ENCODE data around the gene RGS17. TPM values are rescaled to one million over a fixed set of nuclear protein-coding genes. Genes with fewer than 3 reads are reported as not detected.

Gene RGS17
- total and polyA plus RNA-seq, 2 of the 13 experiments (the other 11 are each of a cell fraction or from before 2014, with no cell fraction given), result 0.04 TPM; not detected in 1

DNA sequence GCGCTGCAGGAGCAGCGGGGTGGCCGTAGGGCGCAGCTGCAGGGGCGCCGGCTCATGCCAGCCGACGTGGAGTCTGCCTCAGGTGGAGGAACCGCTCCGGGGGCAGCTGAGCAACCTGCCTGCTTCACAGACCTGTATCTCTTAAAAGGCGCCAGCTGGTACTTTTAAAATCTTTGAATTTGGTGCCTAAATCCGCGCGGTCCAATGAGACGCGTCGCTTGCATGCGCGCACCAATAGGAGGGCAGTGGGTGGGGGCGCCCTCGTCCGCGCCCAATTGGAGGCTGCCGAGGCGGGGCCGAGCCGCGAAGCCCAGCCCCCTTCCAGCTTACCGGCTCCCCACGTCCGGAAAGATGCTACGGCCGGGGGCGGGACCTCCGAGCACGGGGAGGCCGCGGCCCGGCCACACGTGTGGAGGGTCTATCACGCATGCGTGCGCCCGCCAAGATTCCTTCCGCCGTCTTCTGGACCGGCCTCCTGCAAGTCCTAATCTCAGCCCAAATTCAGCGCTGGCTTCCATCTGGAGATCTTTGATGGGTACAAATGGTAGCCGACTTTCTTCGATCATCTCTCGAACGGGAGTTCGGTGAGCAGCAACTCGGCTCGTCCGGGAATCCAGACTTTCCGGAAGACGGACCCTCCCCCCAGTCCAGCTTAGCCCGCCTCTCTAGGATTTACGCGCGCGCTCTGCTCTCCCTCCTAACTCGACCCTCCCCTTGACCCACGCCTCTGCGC lies 148.0 kb downstream of the RGS17 start, which contains the start of gene FBXO5 (continued):
- TF ChIP-seq, protein P1, sequence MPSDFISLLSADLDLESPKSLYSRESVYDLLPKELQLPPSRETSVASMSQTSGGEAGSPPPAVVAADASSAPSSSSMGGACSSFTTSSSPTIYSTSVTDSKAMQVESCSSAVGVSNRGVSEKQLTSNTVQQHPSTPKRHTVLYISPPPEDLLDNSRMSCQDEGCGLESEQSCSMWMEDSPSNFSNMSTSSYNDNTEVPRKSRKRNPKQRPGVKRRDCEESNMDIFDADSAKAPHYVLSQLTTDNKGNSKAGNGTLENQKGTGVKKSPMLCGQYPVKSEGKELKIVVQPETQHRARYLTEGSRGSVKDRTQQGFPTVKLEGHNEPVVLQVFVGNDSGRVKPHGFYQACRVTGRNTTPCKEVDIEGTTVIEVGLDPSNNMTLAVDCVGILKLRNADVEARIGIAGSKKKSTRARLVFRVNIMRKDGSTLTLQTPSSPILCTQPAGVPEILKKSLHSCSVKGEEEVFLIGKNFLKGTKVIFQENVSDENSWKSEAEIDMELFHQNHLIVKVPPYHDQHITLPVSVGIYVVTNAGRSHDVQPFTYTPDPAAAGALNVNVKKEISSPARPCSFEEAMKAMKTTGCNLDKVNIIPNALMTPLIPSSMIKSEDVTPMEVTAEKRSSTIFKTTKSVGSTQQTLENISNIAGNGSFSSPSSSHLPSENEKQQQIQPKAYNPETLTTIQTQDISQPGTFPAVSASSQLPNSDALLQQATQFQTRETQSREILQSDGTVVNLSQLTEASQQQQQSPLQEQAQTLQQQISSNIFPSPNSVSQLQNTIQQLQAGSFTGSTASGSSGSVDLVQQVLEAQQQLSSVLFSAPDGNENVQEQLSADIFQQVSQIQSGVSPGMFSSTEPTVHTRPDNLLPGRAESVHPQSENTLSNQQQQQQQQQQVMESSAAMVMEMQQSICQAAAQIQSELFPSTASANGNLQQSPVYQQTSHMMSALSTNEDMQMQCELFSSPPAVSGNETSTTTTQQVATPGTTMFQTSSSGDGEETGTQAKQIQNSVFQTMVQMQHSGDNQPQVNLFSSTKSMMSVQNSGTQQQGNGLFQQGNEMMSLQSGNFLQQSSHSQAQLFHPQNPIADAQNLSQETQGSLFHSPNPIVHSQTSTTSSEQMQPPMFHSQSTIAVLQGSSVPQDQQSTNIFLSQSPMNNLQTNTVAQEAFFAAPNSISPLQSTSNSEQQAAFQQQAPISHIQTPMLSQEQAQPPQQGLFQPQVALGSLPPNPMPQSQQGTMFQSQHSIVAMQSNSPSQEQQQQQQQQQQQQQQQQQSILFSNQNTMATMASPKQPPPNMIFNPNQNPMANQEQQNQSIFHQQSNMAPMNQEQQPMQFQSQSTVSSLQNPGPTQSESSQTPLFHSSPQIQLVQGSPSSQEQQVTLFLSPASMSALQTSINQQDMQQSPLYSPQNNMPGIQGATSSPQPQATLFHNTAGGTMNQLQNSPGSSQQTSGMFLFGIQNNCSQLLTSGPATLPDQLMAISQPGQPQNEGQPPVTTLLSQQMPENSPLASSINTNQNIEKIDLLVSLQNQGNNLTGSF (CRISPR knock-in tag; IDR thresholded peaks at IDR 0.05), result peak; percentile 2; the same call in 1 of the 2 replicates
- no peak for TF ChIP-seq TCF7 (IDR thresholded peaks at IDR 0.05; ENCODE audit: low read depth)
- TF ChIP-seq ZNF562 (CRISPR knock-in tag; IDR thresholded peaks at IDR 0.05; ENCODE audit: borderline replicate concordance), result no peak
- TF ChIP-seq NFE2 (CRISPR knock-in tag; IDR thresholded peaks at IDR 0.05), result no peak
- TF ChIP-seq, protein P2, sequence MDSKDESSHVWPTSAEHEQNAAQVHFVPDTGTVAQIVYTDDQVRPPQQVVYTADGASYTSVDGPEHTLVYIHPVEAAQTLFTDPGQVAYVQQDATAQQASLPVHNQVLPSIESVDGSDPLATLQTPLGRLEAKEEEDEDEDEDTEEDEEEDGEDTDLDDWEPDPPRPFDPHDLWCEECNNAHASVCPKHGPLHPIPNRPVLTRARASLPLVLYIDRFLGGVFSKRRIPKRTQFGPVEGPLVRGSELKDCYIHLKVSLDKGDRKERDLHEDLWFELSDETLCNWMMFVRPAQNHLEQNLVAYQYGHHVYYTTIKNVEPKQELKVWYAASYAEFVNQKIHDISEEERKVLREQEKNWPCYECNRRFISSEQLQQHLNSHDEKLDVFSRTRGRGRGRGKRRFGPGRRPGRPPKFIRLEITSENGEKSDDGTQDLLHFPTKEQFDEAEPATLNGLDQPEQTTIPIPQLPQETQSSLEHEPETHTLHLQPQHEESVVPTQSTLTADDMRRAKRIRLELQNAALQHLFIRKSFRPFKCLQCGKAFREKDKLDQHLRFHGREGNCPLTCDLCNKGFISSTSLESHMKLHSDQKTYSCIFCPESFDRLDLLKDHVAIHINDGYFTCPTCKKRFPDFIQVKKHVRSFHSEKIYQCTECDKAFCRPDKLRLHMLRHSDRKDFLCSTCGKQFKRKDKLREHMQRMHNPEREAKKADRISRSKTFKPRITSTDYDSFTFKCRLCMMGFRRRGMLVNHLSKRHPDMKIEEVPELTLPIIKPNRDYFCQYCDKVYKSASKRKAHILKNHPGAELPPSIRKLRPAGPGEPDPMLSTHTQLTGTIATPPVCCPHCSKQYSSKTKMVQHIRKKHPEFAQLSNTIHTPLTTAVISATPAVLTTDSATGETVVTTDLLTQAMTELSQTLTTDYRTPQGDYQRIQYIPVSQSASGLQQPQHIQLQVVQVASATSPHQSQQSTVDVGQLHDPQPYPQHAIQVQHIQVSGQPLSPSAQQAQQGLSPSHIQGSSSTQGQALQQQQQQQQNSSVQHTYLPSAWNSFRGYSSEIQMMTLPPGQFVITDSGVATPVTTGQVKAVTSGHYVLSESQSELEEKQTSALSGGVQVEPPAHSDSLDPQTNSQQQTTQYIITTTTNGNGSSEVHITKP (CRISPR knock-in tag; IDR thresholded peaks at IDR 0.05; ENCODE audit: low read depth), result peak; percentile 27; the same call in 1 of the 2 replicates
- TF ChIP-seq TBX3 (IDR thresholded peaks at IDR 0.05; ENCODE audit: borderline replicate concordance), result no peak
- TF ChIP-seq, protein P3, sequence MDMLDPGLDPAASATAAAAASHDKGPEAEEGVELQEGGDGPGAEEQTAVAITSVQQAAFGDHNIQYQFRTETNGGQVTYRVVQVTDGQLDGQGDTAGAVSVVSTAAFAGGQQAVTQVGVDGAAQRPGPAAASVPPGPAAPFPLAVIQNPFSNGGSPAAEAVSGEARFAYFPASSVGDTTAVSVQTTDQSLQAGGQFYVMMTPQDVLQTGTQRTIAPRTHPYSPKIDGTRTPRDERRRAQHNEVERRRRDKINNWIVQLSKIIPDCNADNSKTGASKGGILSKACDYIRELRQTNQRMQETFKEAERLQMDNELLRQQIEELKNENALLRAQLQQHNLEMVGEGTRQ (IDR thresholded peaks at IDR 0.05; ENCODE audit: low read depth, low read length), result no peak
- TF ChIP-seq, protein P3 (CRISPR knock-in tag; IDR thresholded peaks at IDR 0.05; ENCODE audit: borderline replicate concordance), result peak; percentile 64; the same call in 1 of the 2 replicates
- TF ChIP-seq ZNF264 (CRISPR knock-in tag; IDR thresholded peaks at IDR 0.05), result no peak
- no peak for TF ChIP-seq HOXA7 (CRISPR knock-in tag; IDR thresholded peaks at IDR 0.05)
- TF ChIP-seq, protein P4, sequence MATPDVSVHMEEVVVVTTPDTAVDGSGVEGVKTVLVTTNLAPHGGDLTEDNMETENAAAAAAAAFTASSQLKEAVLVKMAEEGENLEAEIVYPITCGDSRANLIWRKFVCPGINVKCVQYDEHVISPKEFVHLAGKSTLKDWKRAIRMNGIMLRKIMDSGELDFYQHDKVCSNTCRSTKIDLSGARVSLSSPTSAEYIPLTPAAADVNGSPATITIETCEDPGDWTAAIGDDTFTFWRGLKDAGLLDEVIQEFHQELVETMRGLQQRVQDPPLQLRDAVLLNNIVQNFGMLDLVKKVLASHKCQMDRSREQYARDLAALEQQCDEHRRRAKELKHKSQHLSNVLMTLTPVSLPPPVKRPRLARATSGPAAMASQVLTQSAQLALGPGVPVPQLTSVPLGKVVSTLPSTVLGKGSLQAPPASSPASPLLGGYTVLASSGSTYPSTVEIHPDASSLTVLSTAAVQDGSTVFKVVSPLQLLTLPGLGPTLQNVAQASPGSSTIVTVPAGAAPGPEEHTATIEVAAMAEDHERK (CRISPR knock-in tag; IDR thresholded peaks at IDR 0.05; ENCODE audit: low read depth), result 0 out of 2 replicates have a peak, but pooled peaks have one; percentile 56
- no peak for TF ChIP-seq ZNF282 (IDR thresholded peaks at IDR 0.05; ENCODE audit: partially characterized antibody)
- peak; percentile 91 for TF ChIP-seq BORCS8-MEF2B (CRISPR knock-in tag; IDR thresholded peaks at IDR 0.05)
- TF ChIP-seq ZNF331 (CRISPR knock-in tag; IDR thresholded peaks at IDR 0.05), result peak; percentile 27; the same call in 1 of the 2 replicates
- peak; percentile 47; the same call in 1 of the 2 replicates for TF ChIP-seq REL (CRISPR knock-in tag; conservative IDR thresholded peaks at IDR 0.05)
